HG03159 (cell line): ENCODE data around the gene SNAPC4.
"Not testable (repeated sequence)": the region's sequence is repeated elsewhere in the genome, so short reads cannot be mapped to it uniquely, and the experiment has no call there.

ENCODE experiments used
- ATAC-seq: cut with Tn5 transposase; IDR thresholded peaks from one replicate; pipeline ENCODE4 v1.9.1; 2021; ENCODE audit warnings: mild to moderate bottlenecking, moderate library complexity; ENCODE audit not compliant: unreplicated experiment

SNAPC4 gene

DNA sequence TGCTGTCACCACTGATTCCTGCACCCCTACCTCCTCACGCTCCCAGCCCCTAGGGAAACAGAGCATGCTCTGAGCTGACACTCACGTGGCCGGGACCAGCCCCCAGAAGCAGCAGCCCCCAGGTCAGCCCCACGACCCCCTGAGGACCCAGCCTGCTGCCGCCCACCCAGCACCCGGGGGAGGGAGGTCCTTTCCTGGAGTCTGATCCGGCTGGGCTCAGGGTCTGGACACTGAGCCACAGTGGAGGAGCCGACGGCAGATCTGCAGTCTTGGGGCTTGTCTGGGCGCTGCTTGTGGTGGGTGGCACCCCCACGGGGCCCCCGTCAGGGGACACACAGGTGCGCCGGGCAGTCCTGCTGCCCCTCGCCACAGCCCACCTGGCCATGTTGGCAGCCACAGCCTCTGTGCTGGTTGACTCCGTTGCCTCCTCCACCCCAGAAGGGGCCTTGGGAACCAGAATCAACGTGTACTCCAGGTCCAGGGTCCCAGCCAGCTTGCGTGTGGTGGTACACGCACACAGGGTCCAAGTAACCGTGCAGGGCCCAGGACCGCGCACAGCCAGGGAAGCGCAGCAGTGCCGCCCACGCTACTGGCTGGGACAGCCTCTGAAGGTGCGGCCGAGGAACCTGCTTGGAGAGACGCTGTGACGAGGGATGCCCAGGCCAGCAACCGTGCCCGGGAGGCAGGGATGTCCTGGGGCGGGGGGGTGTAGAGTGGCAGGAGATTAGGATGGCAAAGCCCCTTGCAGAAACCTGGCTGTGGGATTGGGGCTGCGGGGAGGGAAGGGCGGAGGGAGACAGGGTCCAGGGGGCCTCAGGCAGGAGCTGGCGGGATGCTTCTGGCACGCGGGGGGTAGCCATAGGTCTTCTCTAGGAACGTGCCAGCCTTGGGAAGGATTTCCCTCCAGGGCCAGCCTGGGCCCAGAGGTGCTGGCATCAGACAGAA is 39.9 kb downstream of the SNAPC4 start:
- no peak for ATAC-seq

- no peak for ATAC-seq
These were observed 41.1 kb downstream of the SNAPC4 start for GRCh38 chr9:136358888-136359287.

DNA sequence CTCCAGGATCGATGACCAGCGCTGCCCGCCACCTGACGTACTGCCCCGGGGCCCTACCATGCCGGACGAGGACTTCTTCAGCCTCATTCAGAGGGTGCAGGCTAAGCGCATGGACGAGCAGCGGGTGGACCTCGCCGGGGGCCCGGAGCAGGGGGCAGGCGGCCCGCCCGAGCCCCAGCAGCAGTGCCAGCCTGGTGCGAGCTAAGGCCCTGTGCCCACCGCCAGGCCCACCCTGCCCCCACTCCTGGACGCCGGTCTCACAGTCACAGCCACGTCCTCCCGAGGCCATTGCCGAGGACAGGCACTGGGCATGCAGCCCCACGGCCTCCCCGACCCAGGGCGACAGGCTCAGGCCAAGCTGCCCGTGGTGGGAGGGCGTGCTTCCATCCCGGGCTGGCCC is 42.0 kb downstream of the SNAPC4 start:
- ATAC-seq: no peak

- no peak for ATAC-seq
These were observed 42.7 kb downstream of the SNAPC4 start for GRCh38 chr9:136357202-136357725.

GRCh38 chr9:136355616-136356557 is 44.1 kb downstream of the SNAPC4 start:
- ATAC-seq: no peak

DNA sequence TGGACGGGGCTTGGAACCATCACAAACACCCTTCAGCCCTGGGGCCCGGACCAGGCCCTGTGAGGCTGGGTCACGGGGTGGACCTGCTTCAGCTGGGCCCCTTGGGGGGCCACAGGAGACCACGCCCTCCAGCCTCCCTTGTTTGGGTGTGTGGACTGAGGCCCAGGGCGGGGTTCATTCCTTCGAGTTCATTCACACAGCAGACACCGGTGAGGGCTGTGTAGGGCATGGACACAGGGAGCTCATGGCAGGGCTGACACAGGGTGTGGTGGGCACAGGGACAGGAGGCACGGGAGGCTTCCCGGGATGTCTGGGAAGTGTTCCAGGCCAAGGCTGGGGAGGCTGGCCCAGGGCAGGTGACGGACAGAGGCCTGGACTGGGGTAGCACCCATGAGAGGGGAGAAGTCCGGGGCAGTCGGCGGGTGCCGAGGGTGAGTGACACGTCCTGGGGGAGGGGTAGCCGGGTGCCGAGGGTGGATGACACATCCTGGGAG is 45.3 kb downstream of the SNAPC4 start:
- ATAC-seq: no peak

DNA sequence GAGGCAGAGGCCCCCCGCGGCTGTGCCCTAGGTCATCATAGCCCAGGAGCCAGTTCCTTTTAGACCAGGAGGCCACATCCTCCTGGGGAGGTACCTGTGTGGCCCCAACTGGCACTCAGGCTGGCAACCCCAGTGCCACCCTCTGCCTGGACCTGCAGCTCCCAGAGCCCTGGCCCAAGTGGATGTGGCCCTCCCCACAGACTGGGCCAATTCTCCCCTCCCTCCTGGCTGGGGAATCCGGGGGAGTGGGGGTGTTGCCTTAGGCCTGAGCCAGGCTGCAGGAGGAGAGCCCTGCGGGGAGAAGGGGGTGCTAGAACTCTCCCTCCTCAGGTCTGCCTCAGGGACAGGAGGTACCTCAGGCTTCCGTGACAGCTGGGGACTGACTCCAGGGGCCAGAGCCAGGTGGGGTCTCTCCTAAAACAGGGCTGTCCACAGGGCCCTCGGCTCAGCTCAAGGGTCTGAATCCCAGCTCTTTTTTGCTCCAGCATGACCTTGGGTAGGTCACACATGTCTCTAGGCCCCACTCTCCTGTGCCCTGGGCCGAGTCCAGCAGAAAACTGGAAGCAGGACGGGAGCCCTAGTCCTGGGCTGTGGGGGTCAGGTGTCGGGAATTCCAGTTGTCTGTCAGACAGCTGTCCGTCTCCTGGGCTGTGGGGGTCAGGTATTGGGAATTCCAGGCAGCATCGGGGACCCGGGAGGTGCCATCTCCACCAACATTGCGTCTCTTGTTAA is 46.0 kb downstream of the SNAPC4 start:
- no peak for ATAC-seq

- ATAC-seq: no peak
These were observed 46.9 kb downstream of the SNAPC4 start for GRCh38 chr9:136353088-136353487.

DNA sequence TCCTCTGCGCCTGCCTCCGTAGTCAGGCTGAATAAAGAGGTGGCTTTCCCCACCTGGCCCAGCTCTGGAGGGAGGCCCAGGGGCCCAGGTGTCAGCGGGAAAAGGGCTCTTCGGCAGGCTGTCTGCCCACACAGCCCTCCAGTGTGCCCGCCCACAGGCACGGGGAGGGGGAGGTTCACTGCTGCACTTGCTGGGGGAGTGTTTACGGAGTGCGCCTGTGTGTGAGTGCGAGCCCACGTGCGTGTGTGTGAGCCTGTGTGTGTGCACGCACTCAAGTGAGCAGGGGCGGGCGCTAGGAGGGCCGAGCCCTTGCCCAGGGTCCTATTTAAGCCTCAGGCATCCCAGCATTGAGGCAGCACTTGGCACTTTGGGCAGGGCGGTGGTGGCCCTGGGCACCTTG is 47.3 kb downstream of the SNAPC4 start:
- ATAC-seq: no peak

- ATAC-seq: not testable (repeated sequence)
These were observed 48.1 kb downstream of the SNAPC4 start for GRCh38 chr9:136351868-136352267.

GRCh38 chr9:136351252-136351800 is 48.6 kb downstream of the SNAPC4 start:
- no peak for ATAC-seq
